HEK293 (cell line): ENCODE data around the gene SAMD5.

Experiments
- CTCF ChIA-PET: fragments of 350-600 bp; formaldehyde crosslinking; extraction: SDS; loops from one replicate; lab custom pipeline; 2021; ENCODE audit warnings: antibody characterized with exemption; lab: Yijun Ruan, JAX
- POLR2A ChIA-PET: fragments of 300-600 bp; formaldehyde crosslinking; extraction: SDS; loops from one replicate; lab custom pipeline; 2020; ENCODE audit warnings: antibody characterized with exemption, inconsistent platforms; lab: Yijun Ruan, JAX
- H3K27ac ChIP-seq: fragments of 200-500 bp; sonication (Bioruptor generic); 2 replicates; pipeline ENCODE4 v1.5.1; 2014; ENCODE audit warnings: low read depth, low read length, control low read depth, inconsistent platforms; ENCODE audit errors: extremely low read depth
- H3K36me3 ChIP-seq, 2 experiments: fragments of 200-500 bp in 1 of 2; sonication (Bioruptor generic) in 1 of 2; 1 replicate in 1 of 2; 2 replicates in 1 of 2; pipeline ENCODE4 v1.5.1; 2014 to 2017; ENCODE audit warnings: inconsistent platforms in 2 of 2, low read length in 2 of 2; ENCODE audit not compliant: control insufficient read depth in 2 of 2, insufficient read depth in 1 of 2
- H3K4me1 ChIP-seq: fragments of 200-500 bp; sonication (Bioruptor generic); 2 replicates; pipeline ENCODE4 v1.5.1; 2014; ENCODE audit warnings: mild to moderate bottlenecking, low read length, inconsistent platforms; ENCODE audit not compliant: control insufficient read depth, insufficient read depth
- H3K4me3 ChIP-seq: 2 replicates; pipeline ENCODE4 v1.5.1; 2011; ENCODE audit warnings: low read depth, mild to moderate bottlenecking, control low read depth, low read length, moderate library complexity
- H3K9me3 ChIP-seq: fragments of 200-500 bp; sonication (Bioruptor generic); 2 replicates; pipeline ENCODE4 v1.5.1; 2014; ENCODE audit warnings: low read depth, low read length, inconsistent platforms; ENCODE audit not compliant: control insufficient read depth, insufficient read depth
- ATF2 ChIP-seq: fragments of 450-650 bp; formaldehyde crosslinking; IDR thresholded peaks from 2 replicates; pipeline ENCODE4 v1.5.1; 2016; ENCODE audit warnings: missing biosample characterization, missing genetic modification characterization, low read depth
- KLF10 ChIP-seq: fragments of 450-650 bp; IDR thresholded peaks from 2 replicates; pipeline ENCODE4 v1.5.1; 2018; ENCODE audit warnings: missing biosample characterization, mild to moderate bottlenecking, missing genetic modification characterization
- KLF7 ChIP-seq: fragments of 450-650 bp; formaldehyde crosslinking; IDR thresholded peaks from 2 replicates; pipeline ENCODE4 v1.5.1; 2016; ENCODE audit warnings: missing biosample characterization, missing genetic modification characterization, borderline replicate concordance
- KLF9 ChIP-seq: fragments of 450-650 bp; formaldehyde crosslinking; IDR thresholded peaks from 2 replicates; pipeline ENCODE4 v1.5.1; 2016; ENCODE audit warnings: missing biosample characterization, missing genetic modification characterization, low read depth
- RBAK ChIP-seq: fragments of 450-650 bp; formaldehyde crosslinking; IDR thresholded peaks from 2 replicates; pipeline ENCODE4 v1.5.1; 2016; ENCODE audit warnings: missing biosample characterization, missing genetic modification characterization
- SP3 ChIP-seq: fragments of 450-650 bp; formaldehyde crosslinking; IDR thresholded peaks from 2 replicates; pipeline ENCODE4 v1.5.1; 2016; ENCODE audit warnings: missing biosample characterization, missing genetic modification characterization
- ZBTB6 ChIP-seq: fragments of 450-650 bp; formaldehyde crosslinking; IDR thresholded peaks from 2 replicates; pipeline ENCODE4 v1.5.1; 2017; ENCODE audit warnings: missing biosample characterization, missing genetic modification characterization
- ZNF148 ChIP-seq: fragments of 450-650 bp; formaldehyde crosslinking; IDR thresholded peaks from 2 replicates; pipeline ENCODE4 v1.5.0; 2017; ENCODE audit warnings: missing biosample characterization, missing genetic modification characterization, borderline replicate concordance
- ZNF18 ChIP-seq: fragments of 450-650 bp; formaldehyde crosslinking; IDR thresholded peaks from 2 replicates; pipeline ENCODE4 v1.5.1; 2016; ENCODE audit warnings: missing biosample characterization, missing genetic modification characterization
- ZNF26 ChIP-seq: fragments of 450-650 bp; formaldehyde crosslinking; IDR thresholded peaks from 2 replicates; pipeline ENCODE4 v1.5.1; 2016; ENCODE audit warnings: missing biosample characterization, missing genetic modification characterization
- ZNF404 ChIP-seq: fragments of 450-650 bp; formaldehyde crosslinking; IDR thresholded peaks from 2 replicates; pipeline ENCODE4 v1.5.1; 2017; ENCODE audit warnings: missing biosample characterization, missing genetic modification characterization
- ZNF544 ChIP-seq: fragments of 450-650 bp; formaldehyde crosslinking; IDR thresholded peaks from 2 replicates; pipeline ENCODE4 v1.5.0; 2017; ENCODE audit warnings: missing biosample characterization, missing genetic modification characterization
- ZNF555 ChIP-seq: fragments of 450-650 bp; formaldehyde crosslinking; conservative IDR thresholded peaks from 2 replicates; pipeline ENCODE4 v1.5.1; 2017; ENCODE audit warnings: missing biosample characterization, mild to moderate bottlenecking, missing genetic modification characterization, inconsistent platforms
- ZNF560 ChIP-seq: fragments of 450-650 bp; formaldehyde crosslinking; IDR thresholded peaks from 2 replicates; pipeline ENCODE4 v1.5.1; 2017; ENCODE audit warnings: missing biosample characterization, missing genetic modification characterization, borderline replicate concordance
- ZNF623 ChIP-seq: fragments of 450-650 bp; formaldehyde crosslinking; IDR thresholded peaks from 2 replicates; pipeline ENCODE4 v1.5.1; 2016; ENCODE audit warnings: missing biosample characterization, missing genetic modification characterization
- ZNF654 ChIP-seq: fragments of 450-650 bp; formaldehyde crosslinking; IDR thresholded peaks from 2 replicates; pipeline ENCODE4 v1.5.1; 2016; ENCODE audit warnings: low read depth, missing biosample characterization, missing genetic modification characterization

The SAMD5 gene

GRCh38 chr6:147528511-147529145 lies 20.1 kb downstream of the SAMD5 start:
- Histone ChIP-seq H3K4me1 (peaks cover 11% of the 10 kb centered on the region), H3K9me3 (no peaks in the 10 kb centered on the region), H3K27ac (no peak overlapping the region), H3K36me3 (no peaks in the 10 kb centered on the region)
- POLR2A ChIA-PET = no interaction called here
- TF ChIP-seq ATF2 (tag by site-specific recombination) (no peak), ZNF623 (tag by site-specific recombination) (no peak), ZNF555 (tag by site-specific recombination) (no peak), ZNF26 (tag by site-specific recombination) (no peak), ZNF654 (tag by site-specific recombination) (no peak), ZNF18 (tag by site-specific recombination) (no peak), ZNF148 (tag by site-specific recombination) (no peak), KLF9 (no peak), KLF10 (tag by site-specific recombination) (no peak), ZNF404 (tag by site-specific recombination) (no peak), ZNF560 (tag by site-specific recombination) (no peak), RBAK (tag by site-specific recombination) (no peak), KLF7 (tag by site-specific recombination) (no peak), SP3 (tag by site-specific recombination) (no peak), ZNF544 (tag by site-specific recombination) (no peak), ZBTB6 (tag by site-specific recombination) (no peak)
- TF ChIP-seq, all 188 proteins: peak for 0
- no peak overlapping the region for H3K4me3 ChIP-seq
- CTCF ChIA-PET = interaction anchor here (0.6 kb wide), 1 partner anchor 828 kb away, joined by 4 read pairs; no protein-coding TSS in a partner anchor
